Hepatocyte (in vitro differentiated cells): Measurements from ENCODE around the gene TXNDC15.

Experiments used
- CTCF ChIP-seq: fragments of 200-600 bp; sonication (generic); IDR thresholded peaks from 2 replicates; pipeline ENCODE4 v1.5.1; 2016; ENCODE audit warnings: antibody characterized with exemption, mild to moderate bottlenecking; ENCODE audit not compliant: poor library complexity
- EZH2 ChIP-seq: fragments of 200-600 bp; sonication (generic); IDR thresholded peaks from 2 replicates; pipeline ENCODE4 v1.6.1; 2016; ENCODE audit warnings: antibody characterized with exemption, mild to moderate bottlenecking, borderline replicate concordance
- EZH2phosphoT487 ChIP-seq: fragments of 200-600 bp; sonication (generic); IDR thresholded peaks from one replicate; pipeline ENCODE4 v1.6.1; 2018; ENCODE audit warnings: antibody characterized with exemption, mild to moderate bottlenecking, low read depth, moderate library complexity; ENCODE audit not compliant: unreplicated experiment, severe bottlenecking

DNA sequence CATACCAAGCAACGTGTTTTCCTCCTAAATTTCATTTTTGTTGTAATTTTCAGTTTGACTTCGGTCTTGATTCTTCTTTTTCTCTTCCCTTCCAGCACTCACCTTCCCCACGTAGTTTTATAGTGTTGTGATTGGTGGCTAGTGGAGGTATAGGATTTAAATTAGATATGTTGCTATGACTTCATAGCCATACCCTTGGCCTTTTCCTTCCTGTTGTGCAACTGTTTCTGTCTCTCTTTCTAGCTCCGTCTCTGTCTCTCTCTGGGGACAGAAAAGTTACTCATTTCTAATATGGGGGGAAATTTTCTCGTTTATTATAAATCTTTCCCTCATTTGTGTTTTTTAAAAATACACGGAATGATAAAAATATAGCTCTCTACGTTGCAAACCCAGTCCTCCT lies 49.0 kb upstream of the TXNDC15 start:
- TF ChIP-seq CTCF (no peak), EZH2 (no peak), EZH2phosphoT487 (no peak)
